IPS-18a (cell line): ENCODE data around the gene UNC119.

Experiments
- H3K27ac ChIP-seq: one replicate; pipeline ENCODE4 v1.5.1; 2013; ENCODE audit warnings: low read length
- H3K27me3 ChIP-seq: one replicate; pipeline ENCODE4 v1.6.1; 2013; ENCODE audit warnings: mild to moderate bottlenecking, low read length; ENCODE audit not compliant: control insufficient read depth, insufficient read depth
- H3K36me3 ChIP-seq: one replicate; pipeline ENCODE4 v1.6.1; 2013; ENCODE audit warnings: low read depth, low read length; ENCODE audit not compliant: control insufficient read depth
- H3K4me1 ChIP-seq: one replicate; pipeline ENCODE4 v1.6.1; 2013; ENCODE audit warnings: low read depth, low read length; ENCODE audit not compliant: control insufficient read depth
- H3K4me3 ChIP-seq: one replicate; pipeline ENCODE4 v1.5.1; 2013; ENCODE audit warnings: low read length
- H3K9ac ChIP-seq: one replicate; pipeline ENCODE4 v1.6.1; 2013; ENCODE audit warnings: mild to moderate bottlenecking, low read length, moderate library complexity
- H3K9me3 ChIP-seq: one replicate; pipeline ENCODE4 v1.6.1; 2013; ENCODE audit warnings: low read depth, low read length; ENCODE audit not compliant: control insufficient read depth

The UNC119 gene

GRCh38 chr17:28537219-28537610 is 15.2 kb downstream of the UNC119 start:
- H3K9ac ChIP-seq, result no peak overlapping the region
- H3K4me3 ChIP-seq, result no peak overlapping the region
- H3K4me1 ChIP-seq, result no peaks in the 10 kb centered on the region
- H3K27ac ChIP-seq, result no peak overlapping the region
- H3K9me3 ChIP-seq, result no peaks in the 10 kb centered on the region
- H3K36me3 ChIP-seq, result no peaks in the 10 kb centered on the region
- H3K27me3 ChIP-seq, result no peaks in the 10 kb centered on the region

GRCh38 chr17:28536532-28537218 is 15.7 kb downstream of the UNC119 start:
- Histone ChIP-seq H3K36me3 (no peaks in the 10 kb centered on the region), H3K27ac (no peak overlapping the region), H3K27me3 (no peaks in the 10 kb centered on the region), H3K4me1 (no peaks in the 10 kb centered on the region), H3K9me3 (no peaks in the 10 kb centered on the region), H3K9ac (no peak overlapping the region), H3K4me3 (no peak overlapping the region)

DNA sequence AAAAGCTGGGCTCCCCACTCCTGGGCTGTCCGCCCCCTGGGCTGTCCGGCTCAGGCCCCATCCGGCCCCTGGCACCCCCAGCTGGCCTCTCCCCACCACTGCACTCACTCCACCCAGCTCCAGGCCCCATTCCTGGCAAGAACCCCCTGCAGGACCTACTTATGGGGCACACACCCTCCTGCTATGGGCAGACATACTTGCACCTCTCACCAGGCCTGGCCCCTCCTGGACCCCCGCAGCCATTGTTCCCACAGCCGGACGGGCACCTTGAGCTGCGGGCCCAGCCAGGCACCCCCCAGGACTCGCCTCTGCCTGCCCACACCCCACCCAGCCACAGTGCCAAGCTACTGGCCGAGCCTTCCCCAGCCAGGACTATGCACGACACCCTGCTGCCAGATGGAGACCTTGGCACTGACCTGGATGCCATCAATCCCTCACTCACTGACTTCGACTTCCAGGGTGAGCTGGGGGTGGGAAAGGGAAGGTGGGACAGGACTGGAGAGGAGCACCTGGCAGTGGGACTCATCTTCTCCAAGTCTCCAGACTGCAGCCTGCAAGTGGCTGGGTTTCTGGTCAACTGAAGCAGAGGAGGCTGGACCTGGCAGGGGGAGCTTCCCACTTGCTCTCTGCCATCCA is 17.6 kb downstream of the UNC119 start:
- H3K27ac ChIP-seq, result no peak overlapping the region
- H3K4me3 ChIP-seq, result no peak overlapping the region
- no peaks in the 10 kb centered on the region for H3K36me3 ChIP-seq
- no peaks in the 10 kb centered on the region for H3K4me1 ChIP-seq
- H3K9ac ChIP-seq, result no peak overlapping the region
- H3K27me3 ChIP-seq, result no peaks in the 10 kb centered on the region
- H3K9me3 ChIP-seq, result no peaks in the 10 kb centered on the region

DNA sequence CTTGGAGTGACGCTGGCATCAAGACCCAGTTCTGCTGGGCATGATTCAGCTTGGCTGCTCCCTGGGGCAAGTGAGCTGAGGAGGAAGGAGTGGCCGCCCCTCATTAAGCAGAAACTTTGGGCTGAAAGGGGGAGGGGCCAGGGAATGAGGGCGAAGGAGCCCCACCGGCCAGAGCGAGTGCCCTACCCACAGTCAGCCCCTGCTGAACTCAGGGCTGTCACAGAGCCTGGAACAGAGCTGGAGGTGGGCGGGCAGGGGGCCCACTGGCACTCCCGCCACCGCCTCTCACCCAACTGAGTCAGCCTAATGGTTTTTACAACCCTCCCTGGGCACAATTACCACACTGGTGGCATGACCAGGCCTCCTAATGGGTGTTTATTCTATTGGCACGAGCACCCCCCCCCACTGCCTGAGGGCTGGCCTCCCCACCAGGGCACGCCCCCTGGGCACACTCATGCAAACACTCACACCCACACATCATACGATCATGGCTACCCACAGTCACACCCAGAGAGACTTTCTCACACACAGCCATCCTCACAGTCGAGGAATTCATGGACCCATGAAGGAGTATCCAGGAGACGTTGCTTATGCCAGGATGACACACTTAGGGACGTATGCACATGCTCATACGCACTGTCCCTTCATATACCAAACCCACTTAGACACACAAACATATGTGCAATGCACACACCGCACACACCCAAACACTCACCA is 19.2 kb downstream of the UNC119 start:
- H3K4me3 ChIP-seq, result no peak overlapping the region
- H3K27ac ChIP-seq, result no peak overlapping the region
- no peaks in the 10 kb centered on the region for H3K4me1 ChIP-seq
- H3K9ac ChIP-seq, result no peak overlapping the region
- H3K27me3 ChIP-seq, result no peaks in the 10 kb centered on the region
- H3K9me3 ChIP-seq, result no peaks in the 10 kb centered on the region
- no peaks in the 10 kb centered on the region for H3K36me3 ChIP-seq

- Histone ChIP-seq H3K9ac (no peak overlapping the region), H3K9me3 (no peaks in the 10 kb centered on the region), H3K4me3 (no peak overlapping the region), H3K4me1 (no peaks in the 10 kb centered on the region), H3K36me3 (no peaks in the 10 kb centered on the region), H3K27ac (no peak overlapping the region), H3K27me3 (no peaks in the 10 kb centered on the region)
Measured at GRCh38 chr17:28532050-28532960, 20.1 kb downstream of the UNC119 start.

- H3K36me3 ChIP-seq, result no peaks in the 10 kb centered on the region
- no peak overlapping the region for H3K4me3 ChIP-seq
- H3K9me3 ChIP-seq, result no peaks in the 10 kb centered on the region
- H3K4me1 ChIP-seq, result no peaks in the 10 kb centered on the region
- H3K27me3 ChIP-seq, result no peaks in the 10 kb centered on the region
- H3K27ac ChIP-seq, result no peak overlapping the region
- H3K9ac ChIP-seq, result no peak overlapping the region
Measured at GRCh38 chr17:28530926-28531325, 21.5 kb downstream of the UNC119 start.

GRCh38 chr17:28530250-28530649 is 22.2 kb downstream of the UNC119 start:
- Histone ChIP-seq H3K27me3 (no peaks in the 10 kb centered on the region), H3K9me3 (no peaks in the 10 kb centered on the region), H3K9ac (no peak overlapping the region), H3K27ac (no peak overlapping the region), H3K4me1 (no peaks in the 10 kb centered on the region), H3K36me3 (no peaks in the 10 kb centered on the region), H3K4me3 (no peak overlapping the region)

GRCh38 chr17:28529013-28529400 is 23.4 kb downstream of the UNC119 start:
- Histone ChIP-seq H3K9me3 (no peaks in the 10 kb centered on the region), H3K9ac (no peak overlapping the region), H3K4me1 (no peaks in the 10 kb centered on the region), H3K27me3 (no peaks in the 10 kb centered on the region), H3K36me3 (no peaks in the 10 kb centered on the region), H3K4me3 (no peak overlapping the region), H3K27ac (no peak overlapping the region)

DNA sequence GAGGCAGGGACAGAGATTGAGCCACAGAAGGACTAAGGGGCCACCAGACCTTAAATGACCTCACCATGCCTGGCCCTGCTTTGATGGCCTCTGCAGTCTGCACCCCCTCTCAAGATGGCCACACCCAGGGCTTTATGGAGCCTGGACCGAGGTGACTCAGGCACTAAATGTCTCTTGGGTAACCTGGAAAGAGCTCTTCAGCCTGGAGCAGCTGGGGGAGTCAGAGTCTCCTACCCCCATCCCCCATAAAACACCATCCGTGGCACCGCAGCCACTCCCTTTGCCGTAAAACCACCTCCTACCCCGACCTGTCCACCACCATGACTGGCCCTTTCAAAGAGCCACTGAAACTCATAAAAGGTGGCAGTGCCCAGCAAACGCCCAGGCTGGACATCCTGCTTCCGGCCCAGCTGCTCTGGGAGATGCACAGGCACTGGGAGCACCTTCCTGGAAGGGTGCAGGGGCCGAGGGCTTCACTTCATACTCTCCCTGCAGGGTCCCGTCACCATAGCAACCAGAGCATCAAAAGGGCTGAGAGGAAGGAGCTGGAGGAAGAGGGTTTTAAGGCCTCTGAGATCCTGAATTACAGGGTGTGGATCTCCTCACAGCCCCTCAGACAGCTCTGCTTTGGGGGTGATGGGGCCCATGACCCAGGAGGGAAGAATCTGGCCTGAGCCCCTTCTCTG is 24.0 kb downstream of the UNC119 start:
- Histone ChIP-seq H3K9ac (no peak overlapping the region), H3K27ac (no peak overlapping the region), H3K4me1 (no peaks in the 10 kb centered on the region), H3K27me3 (no peaks in the 10 kb centered on the region), H3K36me3 (no peaks in the 10 kb centered on the region), H3K4me3 (no peak overlapping the region), H3K9me3 (no peaks in the 10 kb centered on the region)

DNA sequence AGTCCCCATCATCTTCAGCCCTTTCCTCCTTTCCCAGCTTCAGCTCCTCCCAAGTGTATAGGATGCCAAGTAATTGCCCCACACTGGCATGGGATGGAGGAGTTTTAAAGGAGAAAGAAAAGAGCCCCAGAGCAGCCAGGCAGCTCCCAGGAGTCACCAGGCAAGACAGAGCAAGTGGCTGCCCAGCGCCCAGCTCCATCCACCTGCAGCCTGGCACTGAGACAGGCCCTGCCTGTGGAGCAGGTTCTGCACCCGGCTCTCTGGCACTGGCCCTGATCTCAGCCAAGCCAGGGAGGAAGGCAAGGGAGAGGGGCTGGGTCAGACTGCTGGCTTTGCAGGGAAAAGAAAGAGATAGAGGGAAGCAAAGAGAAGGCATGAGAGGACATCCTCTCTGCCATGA is 24.6 kb downstream of the UNC119 start:
- Histone ChIP-seq H3K4me3 (no peak overlapping the region), H3K27ac (no peak overlapping the region), H3K36me3 (no peaks in the 10 kb centered on the region), H3K27me3 (no peaks in the 10 kb centered on the region), H3K9me3 (no peaks in the 10 kb centered on the region), H3K9ac (no peak overlapping the region), H3K4me1 (no peaks in the 10 kb centered on the region)

DNA sequence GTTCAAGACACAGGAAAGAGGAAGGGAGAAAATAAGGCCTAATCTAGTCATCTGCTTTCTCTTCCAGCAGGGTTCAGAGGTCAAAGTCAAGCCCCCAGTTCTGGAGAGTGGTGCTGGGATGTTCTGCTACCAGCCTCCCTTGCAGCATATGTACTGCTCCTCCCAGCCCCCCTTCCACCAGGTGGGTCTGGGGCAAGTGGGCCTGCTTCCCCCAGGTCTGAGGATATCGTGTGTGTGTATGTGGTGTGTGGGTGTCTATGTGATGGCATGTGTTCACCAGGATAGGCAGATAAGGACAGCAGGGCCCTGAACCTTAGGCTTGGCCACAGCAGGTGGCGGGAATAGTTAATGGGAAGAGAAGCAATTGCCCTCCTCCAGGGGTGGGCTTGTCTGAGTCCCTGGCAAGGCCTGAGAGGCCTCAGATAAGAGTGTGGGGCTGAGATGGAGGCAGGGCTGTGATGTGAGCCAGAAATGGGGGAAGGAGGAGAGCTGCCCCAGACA is 25.2 kb downstream of the UNC119 start:
- Histone ChIP-seq H3K27ac (no peak overlapping the region), H3K9me3 (no peaks in the 10 kb centered on the region), H3K4me1 (no peaks in the 10 kb centered on the region), H3K4me3 (no peak overlapping the region), H3K9ac (no peak overlapping the region), H3K27me3 (no peaks in the 10 kb centered on the region), H3K36me3 (no peaks in the 10 kb centered on the region)
